Pancreas (tissue), 10 donors: Measurements from ENCODE around the gene NKAIN1. TPM values are rescaled to one million over a fixed set of nuclear protein-coding genes. Genes with fewer than 3 reads are reported as not detected.

Experiments used
- ATAC-seq, 4 donors: fragments of 200-7000 bp; cut with Tn5 transposase; one replicate each; pipeline versions ENCODE4 v1.8.0 to v1.9.1; 2020; ENCODE audit warnings: mild to moderate bottlenecking in 4 of 4, moderate library complexity in 4 of 4
- DNase-seq, 6 donors: peaks; one replicate each; pipeline ENCODE4 v3.0.0-alpha.2; 2020
- FAIRE-seq: peaks from 2 replicates; lab custom pipeline; 2012; peaks lifted over from hg19 to GRCh38; lab: Jason Lieb, UNC
- H3K27ac ChIP-seq, 4 donors: fragments of 200-600 bp; sonication (generic); 1 replicate in 3 of 4; 2 replicates in 1 of 4; pipeline versions ENCODE4 v1.5.0 to v1.8.0; 2020
- H3K27me3 ChIP-seq, 4 donors: fragments of 200-600 bp; one replicate each; pipeline ENCODE4 v1.8.0; 2021
- H3K36me3 ChIP-seq, 3 donors: fragments of 200-600 bp; sonication (generic) in 1 of 3; one replicate each; pipeline versions ENCODE4 v1.5.0 to v1.8.0; 2020 to 2021
- H3K4me1 ChIP-seq, 3 donors: fragments of 200-600 bp; one replicate each; pipeline ENCODE4 v1.8.0; 2021
- H3K4me3 ChIP-seq, 4 donors: fragments of 200-600 bp; sonication (generic) in 2 of 4; one replicate each; pipeline versions ENCODE4 v1.5.0 to v1.8.0; 2020 to 2021
- H3K9me3 ChIP-seq, 4 donors: fragments of 200-600 bp; one replicate each; pipeline ENCODE4 v1.8.0; 2021
- CTCF ChIP-seq, 4 donors: fragments of 200-600 bp; sonication (generic) in 3 of 4; IDR thresholded peaks; one replicate each; pipeline versions ENCODE4 v1.5.0 to v1.8.0; 2021; ENCODE audit warnings: antibody characterized with exemption in 4 of 4
- WGBS, 2 donors: extraction: QIAGEN DNeasy Blood & Tissue Kit; methylation state at CpG; one replicate each; pipeline ENCODE4 v1.1.7; 2013; 5-methylcytosine and 5-hydroxymethylcytosine counted together
- intact Hi-C, 3 donors: fragments of 100-400 bp; cut with DNase I; formaldehyde crosslinking; loops; one replicate each; pipeline versions ENCODE4 v1.11.1 to v1.14.2; 2022
- polyA plus RNA-seq, 2 donors: library from polyadenylated mRNA; stranded (reverse); fragments of 200-250 nt; gene quantifications; one replicate each; pipeline ENCODE4 v1.2.3, GENCODE V29; 2013
- total RNA-seq, 6 donors: library from RNA; stranded (reverse); fragmentation: NEBNext Ultra II Directional in 4 of 6; extraction: Animal tissue kit (Norgen Biotek cat#: 25700) in 4 of 6; gene quantifications; one replicate each; pipeline versions ENCODE4 v1.2.1 to v1.2.4, GENCODE V29; 2021 to 2023
- donor health status: healthy with polysubstance abuse.
- donor health status: DM: no; HTN: no; CAD: no; lungs with moderate emphysema.
- donor health status: DM: no; HTN: no; CAD: no.
- donor health status: control.
- donor health status: control.
- donor health status: Bipolar disorder and iron deficiency.
- donor health status: DM: yes; HTN: yes; CAD: no.
- donor health status: DM: no; HTN: no; CAD: no.
- donor health status: DM: no; HTN: no; CAD: no.
- donor health status: DM: yes; HTN: yes; CAD: no.

The NKAIN1 gene
- total and polyA plus RNA-seq, 8 donors = 0.12 to 0.73 (median 0.21) TPM; not detected in 2

GRCh38 chr1:31164291-31164690, 75.4 kb downstream of the NKAIN1 start:
- no peak for DNase-seq
- H3K4me3 ChIP-seq = no peak overlapping the region
- H3K4me1 ChIP-seq = no peaks in the 10 kb centered on the region
- 76 to 78% methylated on average over 5 of the region's 5 CpGs for WGBS, 2 donors
- H3K27ac ChIP-seq = no peak overlapping the region
- no peaks in the 10 kb centered on the region for H3K9me3 ChIP-seq
- ATAC-seq = no peak
- intact Hi-C loops = no loop called here
- H3K36me3 ChIP-seq = no peaks in the 10 kb centered on the region
- no peaks in the 10 kb centered on the region for H3K27me3 ChIP-seq
- no peak for FAIRE-seq
- TF ChIP-seq CTCF (IDR thresholded peaks at IDR 0.05) = no peak

DNA sequence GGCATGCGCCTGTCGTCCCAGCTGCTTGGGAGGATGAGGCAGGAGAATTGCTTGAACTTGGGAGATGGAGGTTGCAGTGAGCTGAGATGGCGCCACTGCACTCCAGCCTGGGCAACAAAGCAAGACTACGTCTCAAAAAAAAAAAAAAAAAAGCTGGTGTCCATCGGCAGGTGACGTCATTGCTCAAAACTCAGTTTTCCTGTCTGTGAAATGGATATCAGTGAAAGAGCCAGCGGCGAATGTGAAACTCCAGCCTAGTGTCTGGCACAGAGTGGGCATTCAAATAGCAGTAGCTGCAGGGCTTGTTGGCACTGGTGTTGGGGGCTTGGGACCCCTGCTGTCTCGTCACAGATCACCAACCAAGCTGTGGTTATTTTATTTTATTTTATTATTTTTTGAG, 75.8 kb downstream of the NKAIN1 start:
- 88 to 95% methylated on average over 9 of the region's 9 CpGs for WGBS, 2 donors
- ATAC-seq (no peak), FAIRE-seq (no peak), DNase-seq (no peak)
- no peak overlapping the region for H3K27ac ChIP-seq
- no peaks in the 10 kb centered on the region for H3K4me1 ChIP-seq
- H3K9me3 ChIP-seq = no peaks in the 10 kb centered on the region
- no peaks in the 10 kb centered on the region for H3K27me3 ChIP-seq
- H3K36me3 ChIP-seq = no peaks in the 10 kb centered on the region
- intact Hi-C loops = no loop called here
- no peak overlapping the region for H3K4me3 ChIP-seq
- no peak for TF ChIP-seq CTCF (IDR thresholded peaks at IDR 0.05)

GRCh38 chr1:31161571-31161970, 78.1 kb downstream of the NKAIN1 start:
- no peaks in the 10 kb centered on the region for H3K9me3 ChIP-seq
- FAIRE-seq = no peak
- H3K27me3 ChIP-seq = no peaks in the 10 kb centered on the region
- no peak overlapping the region for H3K4me3 ChIP-seq
- TF ChIP-seq CTCF (IDR thresholded peaks at IDR 0.05) = no peak
- H3K36me3 ChIP-seq = no peaks in the 10 kb centered on the region
- DNase-seq = no peak
- no peaks in the 10 kb centered on the region for H3K4me1 ChIP-seq
- no peak overlapping the region for H3K27ac ChIP-seq
- 83 to 88% methylated on average over 5 of the region's 5 CpGs for WGBS, 2 donors
- intact Hi-C loops = no loop called here
- ATAC-seq = no peak

DNA sequence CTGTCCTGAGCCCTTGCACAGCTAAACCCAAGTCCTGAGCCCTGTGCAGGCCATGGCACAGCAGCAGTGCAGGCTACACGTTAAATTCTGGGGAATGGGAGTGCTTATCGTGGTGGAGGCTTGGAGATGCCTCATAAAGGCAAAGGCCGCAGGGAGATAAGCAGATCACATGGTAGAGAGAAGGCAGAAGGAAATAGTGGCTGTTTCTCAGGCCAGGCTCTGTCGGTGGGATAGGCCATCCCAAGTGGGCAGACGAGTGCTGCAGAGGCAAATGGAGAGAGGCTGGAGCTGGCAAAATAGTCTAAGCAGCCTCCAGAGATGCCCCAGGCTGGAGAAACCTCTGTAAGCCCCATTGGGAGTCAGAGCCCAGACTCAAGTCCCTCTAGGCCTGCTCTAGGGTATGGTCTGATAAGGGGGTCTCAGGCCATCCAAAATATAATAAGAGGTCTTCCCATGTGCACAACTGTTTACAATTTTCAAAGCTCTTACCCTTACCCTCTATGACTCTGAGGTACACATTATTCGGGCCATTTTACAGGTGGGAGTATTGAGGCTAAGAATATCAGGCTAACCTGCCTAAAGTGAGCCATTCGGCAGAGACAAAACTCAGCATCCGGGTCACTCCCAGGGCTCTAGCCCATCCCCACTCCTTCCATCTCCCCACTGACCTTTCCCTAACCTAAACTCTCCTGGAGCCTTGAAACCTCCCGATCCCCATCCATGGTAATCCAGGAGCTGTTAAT, 79.6 kb downstream of the NKAIN1 start:
- intact Hi-C loops = no loop called here
- FAIRE-seq = no peak
- no peaks in the 10 kb centered on the region for H3K36me3 ChIP-seq
- WGBS, 2 donors = 79 to 80% methylated on average over 9 of the region's 9 CpGs
- no peaks in the 10 kb centered on the region for H3K9me3 ChIP-seq
- TF ChIP-seq CTCF (IDR thresholded peaks at IDR 0.05) = no peak
- DNase-seq = no peak
- no peak for ATAC-seq
- H3K4me1 ChIP-seq = peaks cover 0 to 2% (median 0%) of the 10 kb centered on the region in 3 donors
- H3K4me3 ChIP-seq = no peak overlapping the region
- no peak overlapping the region for H3K27ac ChIP-seq
- no peaks in the 10 kb centered on the region for H3K27me3 ChIP-seq

GRCh38 chr1:31159323-31159722, 80.4 kb downstream of the NKAIN1 start:
- H3K4me3 ChIP-seq = no peak overlapping the region
- no peaks in the 10 kb centered on the region for H3K27me3 ChIP-seq
- ATAC-seq (no peak), DNase-seq (no peak), FAIRE-seq (no peak)
- 89 to 92% methylated on average over 2 of the region's 2 CpGs for WGBS, 2 donors
- H3K36me3 ChIP-seq = no peaks in the 10 kb centered on the region
- no peaks in the 10 kb centered on the region for H3K9me3 ChIP-seq
- H3K4me1 ChIP-seq = peaks cover 0 to 2% (median 0%) of the 10 kb centered on the region in 3 donors
- no peak for TF ChIP-seq CTCF (IDR thresholded peaks at IDR 0.05)
- H3K27ac ChIP-seq = no peak overlapping the region
- intact Hi-C loops = no loop called here
